HG03469 (cell line): Measurements from ENCODE around the gene PLA2G1B.

Experiments used
- ATAC-seq: cut with Tn5 transposase; IDR thresholded peaks from one replicate; pipeline ENCODE4 v1.9.1; 2021; ENCODE audit warnings: mild to moderate bottlenecking, moderate library complexity, moderate number of reproducible peaks; ENCODE audit not compliant: unreplicated experiment

PLA2G1B gene

DNA sequence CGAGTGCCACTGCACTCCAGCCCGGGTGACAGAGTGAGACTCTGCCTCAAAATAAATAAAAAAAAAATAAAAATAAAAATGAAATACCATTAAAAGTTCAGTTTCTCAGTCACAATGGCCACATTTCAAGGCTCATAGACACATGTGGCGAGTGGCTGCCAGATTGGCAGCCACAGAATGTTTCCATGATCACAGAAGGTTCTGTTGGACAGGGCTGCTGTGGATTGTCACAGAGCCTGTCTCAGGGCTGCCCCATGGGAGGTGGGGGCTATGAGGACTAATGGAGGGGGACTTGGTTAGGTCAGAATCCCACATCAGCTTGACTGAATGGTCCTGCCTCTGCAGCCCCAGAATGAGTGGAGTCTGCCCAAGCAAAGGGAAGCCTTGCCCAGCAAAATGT lies 3.8 kb upstream of the PLA2G1B start:
- no peak for ATAC-seq

DNA sequence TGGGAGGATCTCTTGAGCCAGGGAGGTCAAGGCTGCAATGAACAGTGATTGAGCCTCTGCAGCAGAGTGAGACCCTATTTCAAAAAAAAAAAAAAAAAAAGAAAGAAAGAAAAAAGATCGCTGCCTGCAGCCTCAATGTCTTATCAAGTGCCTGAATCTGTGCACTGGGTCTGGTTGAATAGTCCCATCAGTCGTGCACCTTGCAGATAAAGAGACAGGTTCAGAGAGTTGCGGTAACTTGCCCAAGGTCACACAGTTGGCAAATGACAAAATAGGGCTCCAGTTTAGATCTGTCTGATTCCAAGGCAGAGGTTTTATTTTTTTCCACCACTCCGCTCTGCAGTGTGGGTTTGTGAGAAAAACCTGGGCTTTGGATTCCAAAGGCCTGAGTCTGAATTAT lies 649 bp upstream of the PLA2G1B start:
- no peak for ATAC-seq

DNA sequence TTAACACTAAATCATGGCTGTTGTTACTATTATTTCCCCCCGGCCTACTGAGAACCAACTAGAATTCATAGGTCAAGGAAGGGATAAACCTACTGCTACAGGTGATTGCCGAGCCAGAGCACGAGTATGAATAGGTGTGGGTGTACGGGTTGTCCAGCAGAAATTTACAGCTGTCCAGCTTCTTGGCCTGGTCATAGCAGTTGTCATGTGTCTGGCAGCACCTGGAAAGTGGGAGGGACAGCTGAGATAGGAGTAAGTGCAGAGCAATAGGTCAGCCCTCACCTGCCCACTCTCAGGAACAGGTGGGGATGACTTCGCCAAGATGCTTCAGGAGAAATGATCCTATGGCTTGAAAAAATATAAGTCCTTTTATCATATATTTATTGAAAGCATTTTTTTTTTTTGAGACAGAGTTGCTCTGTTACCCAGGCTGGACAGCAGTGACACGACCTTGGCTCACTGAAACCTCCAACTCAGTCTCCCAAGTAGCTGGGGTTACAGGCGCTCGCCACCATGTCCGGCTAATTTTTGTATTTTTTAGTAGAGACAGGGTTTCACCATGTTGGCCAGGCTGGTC lies 2.6 kb downstream of the PLA2G1B start:
- no peak for ATAC-seq

DNA sequence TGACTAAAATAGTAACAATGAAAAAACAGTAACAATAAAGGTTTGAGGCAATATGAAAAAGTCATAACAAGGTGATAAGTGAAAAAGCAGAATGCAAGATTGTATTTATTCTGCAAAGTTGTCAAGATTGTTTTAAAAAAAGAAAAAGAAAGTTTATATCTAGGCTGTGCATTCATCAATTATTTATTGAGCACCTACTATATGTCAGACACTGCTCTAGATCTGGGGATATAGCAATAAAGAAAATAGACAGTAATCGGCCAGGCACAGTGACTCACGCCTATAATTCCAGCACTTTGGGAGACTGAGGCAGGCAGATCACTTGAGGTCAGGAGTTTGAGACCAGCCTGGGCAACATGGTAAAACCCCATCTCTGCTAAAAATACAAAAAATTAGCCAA lies 3.8 kb downstream of the PLA2G1B start:
- ATAC-seq = no peak

DNA sequence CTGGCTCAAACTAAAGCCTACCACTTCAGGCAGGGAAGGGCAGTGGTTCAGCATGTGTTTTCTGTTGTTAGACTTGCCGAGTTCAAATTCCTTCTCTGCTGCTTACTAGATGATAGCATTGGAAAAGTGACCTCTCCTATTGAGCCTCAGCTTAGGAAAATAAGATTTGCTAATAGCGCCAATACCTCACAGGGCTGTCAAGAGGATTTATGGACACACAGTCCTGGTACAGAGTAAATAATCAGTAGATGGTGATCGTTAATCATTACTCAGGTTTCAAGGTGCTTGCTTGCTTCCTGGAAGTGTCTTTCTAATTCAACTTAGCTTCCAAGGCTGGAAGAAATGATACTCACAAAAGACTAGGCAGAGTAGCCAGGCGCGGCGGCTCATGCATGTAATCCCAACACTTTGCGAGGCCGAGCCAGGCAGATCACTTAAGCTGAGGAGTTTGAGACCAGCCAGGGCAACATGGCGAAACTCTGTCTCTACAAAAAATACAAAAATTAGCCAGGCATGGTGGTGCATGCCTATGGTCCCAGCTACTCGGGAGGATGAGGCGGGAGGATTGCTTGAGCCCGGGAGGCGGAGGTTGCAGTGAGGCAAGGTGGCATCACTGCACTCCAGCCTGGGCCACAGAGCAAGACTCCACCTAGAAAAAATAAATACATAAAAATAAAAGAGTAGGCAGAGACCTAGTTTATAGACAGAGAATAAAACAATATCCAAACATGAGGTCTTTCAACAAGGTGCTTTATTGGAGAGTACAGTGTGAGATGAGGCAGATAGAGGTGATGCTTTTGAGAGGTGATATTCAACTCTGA lies 6.0 kb downstream of the PLA2G1B start:
- ATAC-seq = no peak

DNA sequence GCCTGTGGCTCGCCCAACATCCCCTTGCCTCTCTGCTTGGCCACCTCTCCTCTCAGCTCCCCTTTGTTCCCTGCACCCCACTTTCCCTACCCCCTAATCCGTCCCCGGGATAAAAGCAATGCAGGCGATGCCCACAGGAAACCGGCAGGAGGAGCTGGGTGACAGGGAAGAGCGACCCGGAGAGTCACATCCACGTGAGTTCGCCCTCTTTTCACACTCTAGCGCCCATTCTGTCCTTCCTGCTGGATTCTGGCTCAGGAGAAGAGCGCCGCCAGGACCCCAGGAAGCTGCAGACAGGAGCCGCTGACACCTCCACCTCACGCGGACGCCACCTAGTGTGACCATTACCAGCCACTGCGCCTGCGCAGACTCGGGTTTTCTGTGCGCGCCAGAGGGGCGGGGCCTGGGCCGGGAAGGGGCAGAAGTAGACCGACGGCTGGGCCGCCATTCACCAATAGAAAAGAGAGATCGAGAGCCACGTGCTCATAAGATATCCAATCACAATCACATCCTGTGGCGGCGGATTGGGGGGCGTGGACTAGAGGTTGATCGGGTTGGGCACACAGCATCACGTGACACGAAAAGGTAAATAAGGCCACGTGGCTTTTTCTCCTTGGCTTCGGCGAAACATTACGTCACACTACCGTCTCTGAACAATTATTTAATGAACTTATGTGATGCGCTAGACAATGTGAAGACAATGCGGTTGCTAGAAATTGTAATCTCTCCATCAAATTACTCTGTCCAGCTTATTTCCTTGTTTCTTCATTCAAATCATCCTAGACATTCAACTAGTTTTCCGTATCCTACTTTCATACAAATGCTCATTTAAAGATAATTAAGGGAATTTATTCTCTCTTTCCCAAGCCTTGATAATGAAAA lies 10.1 kb downstream of the PLA2G1B start:
- peak; percentile 90 for ATAC-seq

DNA sequence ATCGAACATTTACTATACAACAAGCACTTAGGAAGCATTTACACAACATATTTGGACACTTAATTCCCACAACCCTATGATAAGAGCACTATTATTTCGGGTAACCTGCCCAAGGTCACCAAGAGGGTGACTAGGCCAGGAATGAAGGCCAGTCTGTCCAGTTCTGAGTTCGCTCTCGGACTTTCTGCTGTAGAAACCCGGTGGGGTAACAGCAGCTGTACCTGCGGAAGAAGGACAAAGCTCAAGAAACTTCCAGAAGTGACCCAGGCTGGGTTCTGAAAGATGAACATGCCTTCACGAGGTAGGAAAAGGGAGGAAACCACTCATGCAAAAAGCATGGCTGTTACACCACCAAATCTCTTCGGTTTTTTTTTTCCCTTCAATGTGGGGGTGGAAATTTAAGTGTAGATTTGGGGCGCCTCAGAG lies 10.8 kb downstream of the PLA2G1B start:
- ATAC-seq = no peak

DNA sequence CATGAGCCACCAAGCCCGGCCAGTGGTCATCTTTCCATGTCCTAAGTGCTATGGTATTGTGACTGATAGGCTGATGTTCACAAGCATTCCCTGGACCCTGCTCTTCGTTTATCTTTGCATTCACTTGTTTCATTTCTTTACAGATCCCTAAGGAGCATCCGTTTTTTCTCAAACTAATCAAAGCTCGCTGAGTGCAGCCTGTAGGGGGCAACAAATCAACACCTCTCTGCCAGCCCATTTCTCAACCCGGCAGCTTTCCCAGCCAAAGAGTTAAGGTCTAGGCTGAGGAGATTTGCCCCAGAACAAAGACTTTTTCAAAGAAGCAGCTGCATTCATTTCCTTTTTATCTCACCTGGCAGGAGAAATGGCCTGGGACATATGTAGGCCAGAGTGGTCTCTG lies 13.4 kb downstream of the PLA2G1B start:
- no peak for ATAC-seq

DNA sequence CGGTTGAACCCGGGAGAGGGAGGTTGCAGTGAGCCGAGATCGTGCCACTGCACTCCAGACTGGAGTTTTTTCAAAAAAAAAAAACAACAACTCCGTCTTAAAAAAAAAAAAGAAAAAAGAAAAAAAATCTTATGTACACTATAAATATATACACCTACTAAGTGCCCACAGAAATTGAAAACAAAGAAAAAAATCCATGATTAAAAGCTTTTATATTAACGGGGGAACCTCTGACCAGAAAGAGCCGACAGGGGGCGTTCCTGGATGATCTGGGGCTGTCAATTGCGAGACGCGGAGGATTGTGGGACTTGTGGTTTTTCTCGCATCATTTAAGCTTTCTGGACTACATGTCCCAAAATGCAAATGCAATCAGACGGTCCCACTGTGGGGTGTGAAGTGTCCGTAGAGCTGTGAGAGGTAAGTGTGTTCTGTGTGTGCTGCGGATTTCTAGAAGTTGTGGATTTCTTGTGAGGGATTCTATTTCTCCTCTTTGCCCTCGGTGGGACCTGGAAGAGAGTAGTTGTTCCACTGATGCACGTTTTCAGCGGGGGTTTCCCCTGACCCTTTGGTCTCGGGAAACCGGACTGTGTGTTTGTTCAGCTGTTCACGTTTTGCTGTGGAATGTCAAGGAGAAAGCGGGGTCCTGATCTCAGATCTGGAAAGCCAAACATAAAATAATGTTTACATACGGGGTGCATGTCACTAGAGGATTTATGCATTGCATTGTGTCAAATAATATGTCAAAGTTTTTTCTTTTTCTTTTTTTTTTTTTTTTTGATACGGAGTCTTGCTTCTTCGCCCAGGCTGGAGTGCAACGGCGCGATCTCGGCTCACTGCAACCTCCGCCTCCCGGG lies 25.4 kb downstream of the PLA2G1B start, which contains the start of gene SIRT4:
Gene SIRT4 (plus strand): TSS at position 360 of the 854 bp plus-strand sequence. CDS start 1,241 bp downstream, outside the sequence.
- ATAC-seq = peak; percentile 93

DNA sequence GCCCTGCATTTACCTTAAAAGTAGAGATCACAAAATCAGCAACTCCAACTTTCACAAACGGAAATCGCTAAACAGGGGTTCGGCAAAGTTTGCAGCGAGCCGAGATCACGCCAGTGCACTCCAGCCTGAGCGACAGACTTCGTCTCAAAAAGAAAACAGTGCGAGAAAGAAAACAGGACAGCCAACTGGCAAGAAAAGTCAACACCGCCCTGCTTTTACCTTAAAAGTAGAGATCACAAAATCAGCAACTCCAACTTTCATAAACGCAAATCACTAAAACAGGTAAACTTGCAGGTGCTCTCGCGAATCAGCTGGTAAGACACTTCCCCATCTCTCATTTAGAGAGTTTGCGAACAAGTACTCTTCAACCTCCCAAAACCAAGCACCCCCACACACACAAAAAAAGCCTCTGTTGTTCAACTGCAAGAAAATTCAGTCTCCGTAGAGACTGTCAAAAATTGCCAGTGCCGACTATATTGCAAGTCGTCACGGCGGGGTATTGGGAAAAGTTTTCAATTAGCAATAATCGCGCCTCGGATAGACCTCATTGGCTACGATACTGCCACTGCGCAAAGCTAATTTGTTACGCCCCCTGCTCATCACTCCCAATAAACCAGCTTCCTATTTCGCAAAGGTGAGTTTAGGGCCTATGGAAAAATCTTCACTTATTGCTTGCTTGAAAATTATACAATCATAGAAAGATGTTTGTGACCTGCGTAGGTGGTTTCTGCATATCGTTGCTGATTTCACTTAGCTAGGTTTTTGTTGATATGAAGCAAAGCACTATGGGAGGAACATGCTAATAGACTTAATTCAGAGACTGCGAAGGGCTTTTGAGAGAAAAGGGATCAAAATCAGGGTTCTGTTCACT lies 34.7 kb downstream of the PLA2G1B start, which contains the start of gene RNU4-1:
Gene RNU4-1 (minus strand): TSS at position 577 of the 871 bp plus-strand sequence.
- ATAC-seq = peak; percentile 29

DNA sequence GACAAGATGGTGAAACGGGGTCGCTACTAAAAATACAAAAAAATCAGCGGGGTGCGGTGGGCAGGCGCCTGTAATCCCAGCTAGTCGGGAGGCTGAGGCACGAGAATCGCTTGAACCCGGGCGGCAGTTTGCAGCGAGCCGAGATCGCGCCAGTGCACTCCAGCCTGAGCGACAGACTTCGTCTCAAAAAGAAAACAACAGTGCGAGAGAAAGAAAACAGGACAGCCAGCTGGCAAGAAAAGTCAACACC lies 35.2 kb downstream of the PLA2G1B start:
- no peak for ATAC-seq

DNA sequence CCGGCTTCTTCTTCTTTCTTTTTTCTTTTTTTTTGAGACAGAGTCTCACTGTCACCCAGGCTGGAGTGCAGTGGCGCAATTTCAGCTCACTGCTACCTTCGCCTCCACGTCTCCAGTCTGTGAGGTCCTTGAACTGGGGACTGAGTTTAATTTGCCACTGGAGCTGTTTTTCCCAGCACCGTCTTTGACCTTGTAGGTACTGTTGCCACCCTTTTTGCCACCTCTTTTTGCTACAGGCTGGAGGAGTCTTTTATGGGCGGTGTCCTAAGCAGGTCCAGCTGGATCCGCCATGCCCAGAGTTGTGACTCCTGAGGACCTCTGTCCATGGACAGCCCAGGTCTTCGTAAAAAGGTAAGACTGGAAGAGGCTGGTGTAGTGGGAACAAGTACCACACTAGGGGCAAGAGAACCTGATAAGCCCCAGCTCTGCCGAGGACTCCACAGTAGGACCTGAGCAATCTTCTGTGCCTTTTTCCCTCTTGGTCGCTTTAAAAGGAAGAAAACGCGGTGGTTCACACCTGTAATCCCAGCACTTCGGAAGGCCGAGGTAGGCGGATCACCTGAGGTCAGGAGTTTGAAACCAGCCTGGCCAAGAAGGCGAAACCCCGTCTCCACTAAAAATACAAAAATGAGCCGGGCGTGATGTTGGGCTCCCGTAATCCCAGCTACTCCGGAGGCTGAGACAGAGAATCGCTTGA lies 36.8 kb downstream of the PLA2G1B start:
- ATAC-seq = no peak

DNA sequence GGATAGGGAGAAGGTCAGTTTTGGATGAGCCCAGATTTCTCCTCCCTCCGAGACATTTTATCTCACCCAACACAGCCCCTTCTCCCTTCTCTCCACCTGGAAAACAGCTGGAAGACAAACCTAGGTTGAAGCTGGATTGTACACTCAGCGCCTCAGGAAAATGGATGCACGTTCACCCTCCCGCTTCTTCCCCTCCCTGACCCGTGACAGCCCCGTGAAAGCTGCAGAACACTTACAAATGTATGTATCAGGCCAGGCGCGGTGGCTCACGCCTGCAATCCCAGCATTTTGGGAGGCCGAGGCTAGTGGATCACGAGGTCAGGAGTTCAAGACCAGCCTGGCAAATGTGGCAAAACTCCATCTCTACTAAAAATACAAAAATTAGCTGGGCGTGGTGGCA lies 40.1 kb downstream of the PLA2G1B start:
- no peak for ATAC-seq

DNA sequence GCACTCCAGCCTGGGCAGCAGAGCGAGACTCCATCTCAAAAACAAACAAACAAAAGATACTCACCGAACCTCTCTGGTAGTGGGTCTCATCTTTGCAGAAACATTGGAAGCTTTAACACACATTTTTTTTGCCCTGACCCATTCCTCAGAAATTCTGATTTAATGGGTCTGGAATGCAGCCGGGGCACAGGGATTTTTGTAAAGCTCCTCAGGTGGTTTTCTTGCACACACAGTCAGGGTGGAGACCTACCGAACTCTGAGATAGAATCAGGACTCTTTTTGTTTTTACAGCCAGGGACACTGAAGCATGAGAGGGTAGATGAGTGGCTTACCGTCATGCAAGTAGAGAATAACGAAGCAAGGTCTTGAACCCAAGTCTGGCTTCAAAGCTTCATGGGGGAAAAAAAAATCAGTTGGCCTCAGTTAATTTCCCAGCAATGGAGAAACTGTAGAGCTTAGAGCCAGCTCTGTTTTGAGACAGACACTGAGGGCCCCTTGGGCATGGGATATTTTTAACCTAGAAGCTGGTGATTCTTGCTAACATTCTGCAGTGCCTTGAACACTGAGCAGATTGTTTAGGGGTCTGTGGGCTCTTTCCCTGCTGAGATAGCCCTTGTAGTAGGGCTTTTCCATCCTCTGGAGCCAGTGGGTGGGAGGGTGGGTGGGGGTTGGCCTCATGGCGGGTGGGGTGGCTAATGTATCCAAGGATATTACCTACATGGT lies 40.6 kb downstream of the PLA2G1B start:
- ATAC-seq = no peak

DNA sequence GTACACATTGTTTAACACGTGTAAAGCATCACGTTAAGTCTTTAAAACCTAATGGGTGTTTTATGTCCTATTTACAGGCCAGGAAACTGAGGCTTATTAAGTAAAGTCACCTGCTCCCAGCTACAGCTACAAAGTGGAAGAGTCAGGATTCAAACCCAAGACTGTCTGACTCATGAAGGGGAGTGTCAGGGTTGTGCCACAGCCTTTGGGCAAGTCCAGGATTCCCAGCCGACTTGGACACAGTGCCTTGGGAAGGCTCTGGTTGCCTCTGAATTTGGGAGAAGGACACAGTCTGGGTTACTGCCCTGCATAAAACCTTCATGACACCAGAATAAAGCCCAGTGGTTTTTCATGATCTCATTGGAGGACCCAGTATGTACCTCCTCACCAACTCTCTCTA lies 43.2 kb downstream of the PLA2G1B start:
- ATAC-seq = no peak

DNA sequence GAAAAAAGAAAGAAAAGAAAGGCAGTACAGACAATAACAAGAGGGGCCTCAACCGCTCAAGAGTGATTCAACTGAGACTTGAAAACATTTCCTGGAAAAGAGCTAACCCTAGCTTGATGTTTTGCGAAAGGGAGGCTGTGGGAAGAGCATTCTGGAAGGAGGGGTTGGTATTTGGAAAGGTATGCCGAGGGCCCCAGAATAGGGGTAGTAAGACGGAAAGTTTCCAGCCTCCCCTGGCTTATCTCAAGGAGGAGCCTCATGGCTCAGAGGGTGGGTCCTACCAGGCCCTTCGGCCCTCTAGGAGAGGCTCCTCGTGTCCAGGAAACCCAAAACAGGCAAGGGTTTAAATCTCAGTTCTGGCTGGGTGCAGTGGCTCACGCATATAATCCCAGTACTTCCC lies 44.3 kb downstream of the PLA2G1B start:
- no peak for ATAC-seq

DNA sequence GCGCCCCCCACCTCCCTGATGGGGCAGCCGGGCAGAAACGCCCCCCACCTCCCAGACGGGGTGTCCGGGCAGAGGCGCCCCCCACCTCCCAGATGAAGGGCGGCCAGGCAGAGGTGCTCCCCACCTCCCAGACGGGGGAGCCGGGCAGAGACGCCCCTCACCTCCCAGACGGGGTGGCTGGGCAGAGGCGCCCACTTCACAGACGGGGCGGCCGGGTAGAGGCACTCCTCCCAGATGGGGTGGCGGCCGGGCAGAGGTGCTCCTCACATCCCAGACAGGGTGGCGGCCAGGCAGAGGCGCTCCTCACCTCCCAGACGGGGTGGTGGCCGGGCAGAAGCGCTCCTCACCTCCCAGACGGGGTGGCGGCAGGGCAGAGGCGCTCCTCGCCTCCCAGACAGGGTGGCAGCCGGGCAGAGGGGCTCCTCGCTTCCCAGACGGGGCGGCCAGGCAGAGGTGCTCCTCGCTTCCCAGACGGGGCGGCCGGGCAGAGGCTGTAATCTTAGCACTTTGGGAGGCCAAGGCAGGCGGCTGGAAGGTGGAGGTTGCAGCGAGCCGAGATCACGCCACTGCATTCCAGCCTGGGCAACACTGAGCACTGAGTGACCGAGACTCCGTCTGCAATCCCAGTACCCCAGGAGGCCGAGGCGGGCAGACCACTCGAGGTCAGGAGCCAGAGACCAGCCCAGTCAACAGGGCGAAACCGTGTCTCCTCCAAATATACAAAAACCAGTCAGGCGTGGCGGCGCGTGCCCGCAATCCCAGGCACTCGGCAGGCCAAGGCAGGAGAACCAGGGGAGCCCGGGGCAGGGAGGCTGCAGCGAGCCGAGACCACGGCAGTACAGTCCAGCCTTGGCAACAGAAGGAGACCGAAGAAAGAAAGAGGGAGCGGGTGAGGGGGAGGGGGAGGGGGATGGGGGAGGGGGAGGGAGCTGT lies 49.2 kb downstream of the PLA2G1B start:
- ATAC-seq = no peak
